ENCODE results near the gene SDC1.

Gene SDC1

GRCh38 chr2:20168048-20168726 is 56.7 kb downstream of the SDC1 start:
- no peak for DNase-seq

GRCh38 chr2:20167356-20167755 is 57.6 kb downstream of the SDC1 start:
- no peak for DNase-seq

GRCh38 chr2:20165677-20166509 is 59.0 kb downstream of the SDC1 start:
- DNase-seq: no peak

GRCh38 chr2:20164734-20165478 is 60.0 kb downstream of the SDC1 start:
- DNase-seq: no peak

DNA sequence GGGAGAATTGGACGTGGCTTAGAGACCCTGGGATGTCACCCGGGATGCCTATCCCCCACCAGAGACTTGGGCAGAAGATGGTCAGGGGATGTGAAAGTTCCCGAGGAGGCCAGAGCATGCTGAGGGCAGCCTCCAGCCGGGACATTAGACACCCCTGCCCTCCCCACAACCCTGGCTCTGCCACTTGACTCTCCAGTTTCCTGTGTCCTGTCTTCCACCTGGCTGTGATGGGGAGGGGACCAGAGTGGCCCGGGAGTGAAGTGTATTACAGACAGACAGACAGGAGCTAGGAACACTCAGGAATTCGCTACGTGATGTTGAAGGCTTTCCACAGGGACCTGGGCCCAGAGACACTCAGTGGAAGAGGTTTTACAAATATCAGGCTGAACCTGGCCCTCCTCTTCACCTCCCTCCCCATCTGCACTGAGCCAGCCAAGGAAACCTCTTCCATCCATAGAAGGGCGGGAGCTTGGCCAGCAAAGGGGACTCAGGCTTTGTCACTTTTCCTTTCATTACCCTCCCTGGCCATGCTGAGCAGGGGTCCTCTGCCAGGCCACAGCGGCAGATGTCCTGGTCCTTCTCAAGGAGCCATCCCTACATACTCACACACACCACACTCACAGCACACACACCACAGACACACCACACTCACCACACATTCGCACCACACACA is 60.7 kb downstream of the SDC1 start:
- DNase-seq: no peak

GRCh38 chr2:20159411-20160070 is 65.4 kb downstream of the SDC1 start:
- no peak for DNase-seq

DNA sequence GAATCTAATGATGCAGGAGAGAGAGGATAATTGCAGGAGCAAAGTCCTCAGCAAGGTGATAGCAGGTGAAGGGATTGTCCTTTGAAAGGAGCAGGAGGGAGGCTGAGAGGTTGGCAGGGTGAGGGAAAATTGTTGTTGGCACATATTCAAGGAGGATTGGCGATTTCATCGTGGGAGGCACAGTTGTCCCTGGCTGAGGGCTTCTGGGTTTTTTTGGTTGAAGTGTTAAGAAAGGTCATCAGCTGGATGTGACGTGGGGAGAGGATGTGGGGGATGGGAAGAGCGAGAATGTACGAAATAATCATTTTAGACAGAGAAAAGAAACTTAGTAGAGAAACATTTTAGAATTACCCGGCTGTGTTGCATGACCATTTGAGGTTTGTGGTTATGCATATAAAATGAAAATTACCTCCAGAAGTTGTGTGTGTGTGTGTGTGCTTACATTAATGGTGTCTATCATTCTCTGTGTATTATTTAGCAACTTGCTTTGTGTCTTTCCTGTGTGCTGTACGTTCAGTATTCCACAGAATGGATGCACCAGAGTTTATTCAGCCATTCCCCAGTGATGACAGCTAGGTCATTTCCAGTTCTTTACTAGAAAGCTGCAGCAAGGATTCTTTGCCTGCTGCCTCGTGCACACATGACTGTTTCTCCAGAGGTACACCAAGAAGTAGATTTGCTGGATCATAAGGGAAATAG is 67.6 kb downstream of the SDC1 start:
- no peak for DNase-seq

- DNase-seq: no peak
These were observed 68.1 kb downstream of the SDC1 start for GRCh38 chr2:20156836-20157192.

DNA sequence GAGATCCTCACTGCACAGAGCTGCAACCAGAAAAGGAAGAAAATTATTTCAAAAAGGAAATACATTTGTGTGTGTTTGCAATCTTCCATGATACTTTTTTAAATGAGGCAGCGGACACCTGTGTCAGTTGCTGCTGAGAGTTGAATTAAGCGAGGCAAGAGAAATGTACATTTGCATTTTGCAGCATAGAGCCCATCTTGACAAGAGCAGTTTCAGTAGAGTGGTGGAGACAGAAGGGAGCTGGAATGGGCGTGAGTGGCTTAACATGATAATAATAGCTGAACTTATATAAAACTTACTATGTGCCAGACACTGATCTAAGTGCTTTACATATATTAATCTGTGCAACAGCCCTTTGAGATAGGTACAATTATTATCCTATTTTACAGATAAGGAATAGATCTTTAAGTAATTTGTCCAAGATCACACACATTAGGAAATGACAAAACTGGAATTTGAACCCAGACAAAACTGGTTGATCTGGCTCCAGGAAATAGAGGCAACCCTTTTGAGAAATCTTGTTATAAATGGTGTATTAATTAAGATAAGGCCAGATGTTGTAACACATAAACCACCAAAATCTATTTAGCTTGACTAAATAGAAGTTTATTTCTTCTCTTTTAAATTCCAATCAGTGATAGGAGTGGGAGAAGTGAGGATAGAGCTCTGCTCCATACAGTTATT is 68.7 kb downstream of the SDC1 start:
- no peak for DNase-seq

- no peak for DNase-seq
These were observed 71.6 kb downstream of the SDC1 start for GRCh38 chr2:20153131-20153851.

- no peak for DNase-seq
These were observed 73.9 kb downstream of the SDC1 start for GRCh38 chr2:20150806-20151571.
